ENCODE data around the gene KLRC4. TPM values are rescaled to one million over a fixed set of nuclear protein-coding genes. Genes with fewer than 3 reads are reported as not detected.
"Not testable (repeated sequence)": the region's sequence is repeated elsewhere in the genome, so short reads cannot be mapped to it uniquely, and the experiment has no call there.

Gene KLRC4
- total RNA-seq, 2 donors from 2014 or later = 0.96 TPM; not detected in 1

DNA sequence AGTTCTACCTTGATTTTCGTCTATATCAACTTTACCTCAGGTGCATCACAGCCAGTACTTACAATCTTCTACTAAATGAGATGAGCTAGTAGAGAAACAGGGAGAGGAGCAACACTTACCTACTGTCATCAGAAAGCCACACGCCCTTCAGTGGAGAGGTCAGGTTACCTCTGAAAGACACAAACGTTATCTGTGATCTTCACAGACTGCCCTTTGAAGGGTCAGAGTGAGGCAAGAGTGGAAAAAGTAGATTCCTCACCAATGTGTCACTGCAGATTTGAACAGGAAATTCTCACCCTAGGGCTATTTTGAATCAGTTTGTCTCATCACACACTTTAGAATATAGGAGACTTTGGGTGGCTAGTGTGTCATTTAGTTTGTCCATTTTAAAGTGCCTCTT, 12.6 kb upstream of the KLRC4 start:
- H3K36me3 ChIP-seq; H3K4me3 ChIP-seq; DNase-seq (ENCODE audit: low spot score); H3K9me3 ChIP-seq; intact Hi-C loops (cut with DNase I); H3K4me1 ChIP-seq (replicated peaks); H3K27me3 ChIP-seq (replicated peaks; ENCODE audit: insufficient read depth); H3K27ac ChIP-seq: not testable (repeated sequence)
- WGBS = no CpG with 5 or more reads among the region's 3 CpGs

DNA sequence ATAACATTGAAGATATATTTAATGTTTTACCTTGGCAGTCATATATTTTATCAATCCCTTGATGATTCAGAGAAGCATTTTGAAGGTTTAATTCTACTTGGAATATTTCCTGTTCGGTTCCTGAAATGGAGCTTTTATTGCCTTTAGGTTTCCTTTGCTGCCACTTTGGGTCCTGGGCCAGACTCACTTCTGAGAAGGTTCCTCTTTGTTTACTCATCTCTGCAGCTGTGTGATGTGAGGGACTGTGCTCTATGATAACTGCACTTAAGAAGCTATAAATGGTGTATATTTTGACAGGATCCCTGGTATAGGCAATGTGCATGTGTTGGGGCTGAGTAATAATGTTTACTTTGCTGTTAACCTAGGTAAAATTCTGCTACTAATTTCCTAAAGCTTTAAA, 10.8 kb upstream of the KLRC4 start, which contains the start of gene KLRC3:
Gene KLRC3 (minus strand): TSS at position 262 of the 400 bp plus-strand sequence. CDS start 45 bp downstream, at position 217.
- WGBS = 16% methylated on average over 1 of the region's 1 CpG
- H3K27ac ChIP-seq; DNase-seq (ENCODE audit: low spot score); intact Hi-C loops (cut with DNase I); H3K27me3 ChIP-seq (replicated peaks; ENCODE audit: insufficient read depth); H3K36me3 ChIP-seq; H3K4me3 ChIP-seq; H3K9me3 ChIP-seq; H3K4me1 ChIP-seq (replicated peaks): not testable (repeated sequence)

GRCh38 chr12:10408842-10409241, 715 bp downstream of the KLRC4 start:
- Histone ChIP-seq H3K9me3 (no peaks in the 10 kb centered on the region), H3K27me3 (replicated peaks; ENCODE audit: insufficient read depth) (no peaks in the 10 kb centered on the region), H3K36me3 (no peaks in the 10 kb centered on the region), H3K4me1 (replicated peaks) (no peaks in the 10 kb centered on the region), H3K27ac (no peak overlapping the region), H3K4me3 (no peak overlapping the region)
- DNase-seq (ENCODE audit: low spot score) = no peak
- intact Hi-C loops (cut with DNase I) = no loop called here
- TF ChIP-seq POLR2A (IDR thresholded peaks at IDR 0.05) (no peak), POLR2AphosphoS5 (IDR thresholded peaks at IDR 0.05) (no peak), CTCF (IDR thresholded peaks at IDR 0.05) (no peak)
- WGBS = 78% methylated on average over 3 of the region's 3 CpGs

GRCh38 chr12:10406725-10407124, 2.8 kb downstream of the KLRC4 start:
- Histone ChIP-seq H3K4me1 (replicated peaks) (no peaks in the 10 kb centered on the region), H3K9me3 (no peaks in the 10 kb centered on the region), H3K36me3 (no peaks in the 10 kb centered on the region), H3K27me3 (replicated peaks; ENCODE audit: insufficient read depth) (no peaks in the 10 kb centered on the region), H3K4me3 (no peak overlapping the region), H3K27ac (no peak overlapping the region)
- 72% methylated on average over 4 of the region's 4 CpGs for WGBS
- no peak for DNase-seq (ENCODE audit: low spot score)
- intact Hi-C loops (cut with DNase I) = no loop called here
- TF ChIP-seq POLR2AphosphoS5 (IDR thresholded peaks at IDR 0.05) = no peak
- TF ChIP-seq POLR2A (IDR thresholded peaks at IDR 0.05) = no peak
- TF ChIP-seq CTCF (IDR thresholded peaks at IDR 0.05) = no peak

GRCh38 chr12:10405294-10405693, 4.3 kb downstream of the KLRC4 start:
- intact Hi-C loops (cut with DNase I) = no loop called here

More at GRCh38 chr12:10405294-10405693, 4.3 kb downstream of the KLRC4 start:
- TF ChIP-seq CTCF (IDR thresholded peaks at IDR 0.05) (no peak), POLR2AphosphoS5 (IDR thresholded peaks at IDR 0.05) (no peak), POLR2A (IDR thresholded peaks at IDR 0.05) (no peak)
- Histone ChIP-seq H3K9me3 (no peaks in the 10 kb centered on the region), H3K27me3 (replicated peaks; ENCODE audit: insufficient read depth) (no peaks in the 10 kb centered on the region), H3K4me3 (no peak overlapping the region), H3K4me1 (replicated peaks) (no peaks in the 10 kb centered on the region), H3K27ac (no peak overlapping the region), H3K36me3 (no peaks in the 10 kb centered on the region)
- no peak for DNase-seq (ENCODE audit: low spot score)
- 95% methylated on average over 5 of the region's 5 CpGs for WGBS

All from prostate gland (tissue), 2 donors.